ENCODE measurements around the gene AMOTL1. TPM values are rescaled to one million over a fixed set of nuclear protein-coding genes. Genes with fewer than 3 reads are reported as not detected.

AMOTL1 gene
- total RNA-seq, 1 donor from 2014 or later, result 46.3 TPM

- intact Hi-C loops (cut with micrococcal nuclease), result loop anchor here (10.0 kb wide), 1 partner anchor 138 kb away; no protein-coding TSS in a partner anchor
- ATAC-seq (no peak), DNase-seq (no peak)
These were observed 5.2 kb upstream of the AMOTL1 start for GRCh38 chr11:94762995-94763394.

- ATAC-seq (no peak), DNase-seq (no peak)
- intact Hi-C loops (cut with micrococcal nuclease), result loop anchor here (10.0 kb wide), 1 partner anchor 142 kb away; no protein-coding TSS in a partner anchor
These were observed 1.4 kb upstream of the AMOTL1 start for GRCh38 chr11:94766713-94767206.

DNA sequence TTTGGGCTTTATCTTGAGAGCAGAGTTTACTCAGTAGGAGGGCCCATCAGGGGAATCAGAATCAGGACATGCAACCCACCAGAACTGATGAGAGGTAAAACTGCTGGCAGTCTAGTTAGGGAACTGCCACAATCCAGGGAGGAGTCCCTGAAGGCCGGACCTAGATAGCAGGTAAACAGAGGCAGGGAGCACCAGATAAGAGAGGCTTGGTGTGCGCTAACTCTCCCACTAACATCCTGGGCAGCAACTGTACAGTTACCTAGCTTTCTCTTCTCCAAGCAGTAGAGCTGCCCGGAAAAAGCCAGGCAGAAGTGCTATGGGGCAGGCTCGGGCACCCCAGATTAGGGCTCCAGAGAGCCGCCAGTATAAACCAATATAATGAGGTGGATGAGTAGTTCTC, 865 bp upstream of the AMOTL1 start:
- no peak for ATAC-seq
- DNase-seq, result no peak
- intact Hi-C loops (cut with micrococcal nuclease), result loop anchor here (10.0 kb wide), 1 partner anchor 142 kb away; no protein-coding TSS in a partner anchor

GRCh38 chr11:94768602-94769541, 716 bp downstream of the AMOTL1 start:
- peak; percentile 84 for ATAC-seq
- intact Hi-C loops (cut with micrococcal nuclease), result loop anchor here (10.0 kb wide), 1 partner anchor 144 kb away; no protein-coding TSS in a partner anchor
- DNase-seq, result peak; percentile 71

GRCh38 chr11:94769880-94770279, 1.7 kb downstream of the AMOTL1 start:
- peak; percentile 30 for DNase-seq
- ATAC-seq, result no peak
- intact Hi-C loops (cut with micrococcal nuclease), result loop anchor here (10.0 kb wide), 1 partner anchor 145 kb away; no protein-coding TSS in a partner anchor

GRCh38 chr11:94770563-94771120, 2.5 kb downstream of the AMOTL1 start:
- DNase-seq (no peak), ATAC-seq (no peak)
- intact Hi-C loops (cut with micrococcal nuclease), result no loop called here

- no peak for DNase-seq
- no peak for ATAC-seq
- intact Hi-C loops (cut with micrococcal nuclease), result no loop called here
These were observed 3.2 kb downstream of the AMOTL1 start for GRCh38 chr11:94771390-94771789.

DNA sequence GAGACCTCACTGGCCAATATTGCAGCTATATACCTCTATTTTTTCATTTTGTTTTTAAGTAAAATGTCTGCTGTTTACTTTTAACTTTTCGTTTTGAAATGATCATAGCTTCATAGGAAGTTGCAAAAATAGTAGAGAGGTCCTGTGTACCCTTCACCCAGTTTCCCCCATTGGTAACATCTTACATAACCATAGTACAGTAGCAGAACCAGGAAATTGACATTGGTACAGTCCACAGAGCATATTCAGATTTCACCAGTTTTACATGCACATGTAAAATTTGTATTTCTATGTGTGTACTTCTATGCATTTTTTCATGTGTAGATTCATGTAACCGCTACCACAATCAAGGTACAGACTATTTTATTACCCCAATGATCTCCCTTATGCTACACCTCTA, 3.8 kb downstream of the AMOTL1 start:
- no peak for DNase-seq
- no peak for ATAC-seq
- intact Hi-C loops (cut with micrococcal nuclease), result no loop called here

DNA sequence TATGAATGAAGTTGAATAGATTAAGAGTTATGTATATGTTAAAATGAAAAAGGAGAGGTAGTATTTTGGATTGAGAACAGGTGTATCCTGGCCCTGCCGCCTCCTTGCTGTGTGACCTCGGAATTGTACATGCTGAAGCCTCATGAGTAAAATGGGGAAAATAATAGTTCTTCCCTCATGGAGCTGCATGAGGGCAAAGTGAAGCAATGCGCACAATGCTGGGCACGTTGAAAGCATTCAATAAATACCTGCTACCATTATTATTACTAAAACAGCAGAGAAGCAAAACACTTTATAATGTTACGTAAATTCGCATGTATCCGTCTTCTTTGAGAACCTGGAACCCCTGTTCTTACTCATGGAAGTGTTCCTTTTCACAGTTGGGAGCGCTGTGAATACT, 5.7 kb downstream of the AMOTL1 start:
- ATAC-seq (no peak), DNase-seq (no peak)
- intact Hi-C loops (cut with micrococcal nuclease), result no loop called here

- intact Hi-C loops (cut with micrococcal nuclease), result no loop called here
- ATAC-seq (no peak), DNase-seq (peak; percentile 23)
These were observed 6.2 kb downstream of the AMOTL1 start for GRCh38 chr11:94774345-94774744.

DNA sequence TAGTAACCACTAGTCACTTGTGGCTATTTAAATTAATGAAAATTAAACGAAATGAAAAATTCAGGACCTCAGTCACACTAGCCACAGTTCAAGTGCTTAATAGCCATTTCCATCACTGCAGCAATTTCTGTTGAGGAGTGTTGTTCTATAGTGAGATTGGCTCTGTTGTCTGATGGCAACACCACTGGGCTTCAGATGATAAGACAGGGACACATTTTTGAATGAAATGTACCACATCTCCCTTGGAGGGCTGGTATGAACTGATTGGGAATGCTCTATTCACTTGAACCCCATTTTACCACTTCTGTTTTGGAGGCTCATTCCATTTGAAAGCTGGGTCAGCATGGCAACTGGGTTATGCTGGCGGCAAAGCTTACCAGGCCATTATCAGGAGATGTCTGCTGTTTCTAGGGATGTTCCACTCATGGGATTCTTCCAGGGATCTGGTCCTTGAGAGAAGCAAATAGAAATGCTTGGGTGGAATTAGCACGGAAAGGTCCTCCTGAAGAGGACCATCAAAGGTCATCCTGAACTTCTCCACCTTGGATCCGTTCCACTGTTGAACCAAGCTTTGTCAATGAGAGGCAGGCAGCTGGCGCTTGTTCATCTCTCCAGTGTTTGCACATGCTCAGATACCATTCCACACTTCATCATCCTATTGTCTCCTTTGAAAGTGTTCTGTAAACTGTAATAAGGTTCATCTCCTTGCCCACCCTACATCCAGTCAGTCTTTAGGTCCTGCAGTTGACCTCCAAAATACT, 7.6 kb downstream of the AMOTL1 start:
- intact Hi-C loops (cut with micrococcal nuclease), result no loop called here
- DNase-seq (no peak), ATAC-seq (no peak)

- peak; percentile 37 for ATAC-seq
- intact Hi-C loops (cut with micrococcal nuclease), result no loop called here
- DNase-seq, result peak; percentile 47
These were observed 8.5 kb downstream of the AMOTL1 start for GRCh38 chr11:94776351-94777321.

DNA sequence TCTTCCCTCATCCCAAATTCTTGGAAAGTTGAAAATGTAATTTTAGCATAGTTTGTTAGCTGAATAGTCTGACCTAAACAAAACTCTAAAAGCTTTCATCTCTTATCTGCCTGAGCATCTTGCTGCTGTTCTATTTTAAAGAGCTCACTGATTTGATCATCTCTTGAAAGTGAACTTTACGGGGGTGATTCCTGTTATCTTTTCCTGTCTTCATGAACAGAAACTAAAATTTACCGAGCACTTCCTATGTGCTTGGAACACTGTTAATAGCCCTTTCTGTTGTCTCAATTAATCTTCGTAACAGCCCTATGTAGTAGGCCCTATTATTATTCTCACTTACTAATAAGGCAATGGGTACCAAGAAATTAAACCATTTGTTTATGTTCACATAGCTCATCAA, 12.3 kb downstream of the AMOTL1 start:
- intact Hi-C loops (cut with micrococcal nuclease), result no loop called here
- no peak for ATAC-seq
- no peak for DNase-seq

GRCh38 chr11:94781837-94782236, 13.7 kb downstream of the AMOTL1 start:
- DNase-seq (no peak), ATAC-seq (no peak)
- intact Hi-C loops (cut with micrococcal nuclease), result no loop called here

GRCh38 chr11:94782446-94782845, 14.3 kb downstream of the AMOTL1 start:
- intact Hi-C loops (cut with micrococcal nuclease), result no loop called here
- DNase-seq, result no peak
- ATAC-seq, result peak; percentile 36

- intact Hi-C loops (cut with micrococcal nuclease), result no loop called here
- DNase-seq (no peak), ATAC-seq (no peak)
These were observed 16.7 kb downstream of the AMOTL1 start for GRCh38 chr11:94784884-94785283.

DNA sequence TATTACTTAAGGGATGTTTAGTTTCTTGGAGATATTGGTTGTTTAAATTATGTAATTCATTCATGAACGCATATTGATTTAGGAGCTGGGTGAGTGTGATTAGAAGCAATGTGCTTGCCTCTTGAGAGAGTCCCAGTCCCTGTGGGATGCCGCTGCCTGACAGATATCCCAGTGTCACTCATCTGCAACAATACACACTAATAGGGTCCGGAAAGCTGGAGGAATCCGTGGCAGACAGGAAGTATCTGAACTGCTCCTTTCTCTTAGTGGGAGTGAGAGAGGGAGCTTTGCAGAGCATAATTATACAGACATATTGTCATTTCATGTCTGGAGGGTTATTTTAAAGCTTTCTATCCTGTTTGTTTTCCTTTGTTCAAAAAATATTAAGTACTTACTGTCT, 17.4 kb downstream of the AMOTL1 start:
- ATAC-seq (peak; percentile 30), DNase-seq (no peak)
- intact Hi-C loops (cut with micrococcal nuclease), result no loop called here

Measured in left ventricle myocardium superior (tissue), 1 donor.